ENCODE data around the gene GDPD1. TPM values are rescaled to one million over a fixed set of nuclear protein-coding genes. Genes with fewer than 3 reads are reported as not detected.

GDPD1 gene
- total and polyA plus RNA-seq, 4 donors, result 0.45 to 1.4 (median 0.78) TPM

GRCh38 chr17:59278406-59278805 lies 58.1 kb downstream of the GDPD1 start:
- H3K4me1 ChIP-seq (ENCODE audit: control insufficient read depth in 4 of 4, insufficient read depth in 4 of 4, low read length in 3 of 4), result no peaks in the 10 kb centered on the region
- no peaks in the 10 kb centered on the region for H3K27me3 ChIP-seq (ENCODE audit: control insufficient read depth in 4 of 4, insufficient read depth in 4 of 4, low read length in 3 of 4)
- no peak for DNase-seq (ENCODE audit: low spot score)
- H3K36me3 ChIP-seq (ENCODE audit: control insufficient read depth in 4 of 4, insufficient read depth in 3 of 4, low read depth in 1 of 4, low read length in 3 of 4), result no peaks in the 10 kb centered on the region
- H3K9ac ChIP-seq (ENCODE audit: low read depth in 1 of 2, low read length in 2 of 2), result no peak overlapping the region
- no peak for TF ChIP-seq HNF4G (IDR thresholded peaks at IDR 0.05)
- no peak for TF ChIP-seq YY1 (IDR thresholded peaks at IDR 0.05)
- no peak for TF ChIP-seq CTCF (IDR thresholded peaks at IDR 0.05; ENCODE audit: low read depth, low read length, missing input control)
- TF ChIP-seq GABPA (IDR thresholded peaks at IDR 0.05 in 1 of 2, conservative IDR thresholded peaks at IDR 0.05 in 1 of 2), result no peak
- no peak for TF ChIP-seq RXRA (IDR thresholded peaks at IDR 0.05)
- TF ChIP-seq FOXA2 (IDR thresholded peaks at IDR 0.05), result no peak
- no peak for TF ChIP-seq JUND (IDR thresholded peaks at IDR 0.05)
- no peak for TF ChIP-seq RAD21 (IDR thresholded peaks at IDR 0.05)
- no peak for TF ChIP-seq ATF3 (IDR thresholded peaks at IDR 0.05)
- no peak for TF ChIP-seq NR2F2 (IDR thresholded peaks at IDR 0.05)
- no peak for TF ChIP-seq MAX (IDR thresholded peaks at IDR 0.05)
- no peak for TF ChIP-seq REST (IDR thresholded peaks at IDR 0.05)
- TF ChIP-seq FOXA1 (IDR thresholded peaks at IDR 0.05), result no peak
- no peak for TF ChIP-seq EGR1 (IDR thresholded peaks at IDR 0.05; ENCODE audit: low read depth in 2 of 2)
- TF ChIP-seq SP1 (IDR thresholded peaks at IDR 0.05), result no peak
- H3K27ac ChIP-seq (ENCODE audit: low read depth in 1 of 2, low read length in 2 of 2), result no peak overlapping the region
- H3K9me3 ChIP-seq (ENCODE audit: control insufficient read depth in 4 of 4, low read length in 3 of 4), result no peaks in the 10 kb centered on the region
- WGBS, result 87% methylated on average over 4 of the region's 4 CpGs
- H3K4me3 ChIP-seq (ENCODE audit: low read depth in 1 of 3, low read length in 3 of 3), result no peak overlapping the region

GRCh38 chr17:59284317-59284716 lies 64.0 kb downstream of the GDPD1 start:
- H3K27me3 ChIP-seq (ENCODE audit: control insufficient read depth in 4 of 4, insufficient read depth in 4 of 4, low read length in 3 of 4), result no peaks in the 10 kb centered on the region
- no peaks in the 10 kb centered on the region for H3K4me1 ChIP-seq (ENCODE audit: control insufficient read depth in 4 of 4, insufficient read depth in 4 of 4, low read length in 3 of 4)
- H3K4me3 ChIP-seq (ENCODE audit: low read depth in 1 of 3, low read length in 3 of 3), result no peak overlapping the region
- no peaks in the 10 kb centered on the region for H3K36me3 ChIP-seq (ENCODE audit: control insufficient read depth in 4 of 4, insufficient read depth in 3 of 4, low read depth in 1 of 4, low read length in 3 of 4)
- no peak for DNase-seq (ENCODE audit: low spot score)
- H3K9ac ChIP-seq (ENCODE audit: low read depth in 1 of 2, low read length in 2 of 2), result no peak overlapping the region
- no peak overlapping the region for H3K27ac ChIP-seq (ENCODE audit: low read depth in 1 of 2, low read length in 2 of 2)
- H3K9me3 ChIP-seq (ENCODE audit: control insufficient read depth in 4 of 4, low read length in 3 of 4), result no peaks in the 10 kb centered on the region
- WGBS, result 89% methylated on average over 4 of the region's 4 CpGs
- TF ChIP-seq FOXA1 (IDR thresholded peaks at IDR 0.05) (no peak), YY1 (IDR thresholded peaks at IDR 0.05) (no peak), ZBTB33 (IDR thresholded peaks at IDR 0.05) (no peak), RAD21 (IDR thresholded peaks at IDR 0.05) (no peak), REST (IDR thresholded peaks at IDR 0.05) (no peak), RXRA (IDR thresholded peaks at IDR 0.05) (no peak), SP1 (IDR thresholded peaks at IDR 0.05) (no peak), ATF3 (IDR thresholded peaks at IDR 0.05) (no peak), TAF1 (conservative IDR thresholded peaks at IDR 0.05) (no peak), JUND (IDR thresholded peaks at IDR 0.05) (no peak), CTCF (IDR thresholded peaks at IDR 0.05; ENCODE audit: low read depth, low read length, missing input control) (no peak), FOXA2 (IDR thresholded peaks at IDR 0.05) (no peak), HNF4A (conservative IDR thresholded peaks at IDR 0.05) (no peak)
